GM12878 (cell line): ENCODE results near the gene ZNF592. TPM values are rescaled to one million over a fixed set of nuclear protein-coding genes. Genes with fewer than 3 reads are reported as not detected.

ENCODE experiments used
- ATAC-seq: fragments of 200-7000 bp; cut with Tn5 transposase; 3 replicates; pipeline ENCODE4 v1.9.1; 2020; ENCODE audit warnings: mild to moderate bottlenecking, moderate library complexity
- BruUV-seq: library from RNA; stranded (reverse); fragments of 400-500 nt; replicated peaks from 2 replicates; lab custom pipeline; 2021; lab: Mats Ljungman, UMichigan
- CTCF ChIA-PET: fragments of 300-600 bp; sonication (Branson Sonifier 250); formaldehyde crosslinking; extraction: SDS; loops from one replicate; lab custom pipeline; 2021; ENCODE audit warnings: inconsistent platforms; lab: Yijun Ruan, JAX
- POLR2A ChIA-PET: fragments of 350-600 bp; formaldehyde crosslinking; extraction: SDS; loops from one replicate; lab custom pipeline; 2021; ENCODE audit warnings: inconsistent platforms; lab: Charles Lee
- RAD21 ChIA-PET: fragments of 300-600 bp; sonication (Branson Sonifier 250); formaldehyde crosslinking; loops from one replicate; lab custom pipeline; 2023; ENCODE audit warnings: antibody characterized with exemption; ENCODE audit not compliant: unreplicated experiment; lab: Charles Lee
- SMC1A ChIA-PET: fragments of 300-600 bp; sonication (Branson Sonifier 250); formaldehyde crosslinking; loops from one replicate; lab custom pipeline; 2023; ENCODE audit not compliant: unreplicated experiment, uncharacterized antibody; lab: Charles Lee
- DNase-seq: peaks from one replicate; pipeline ENCODE4 v3.0.0-alpha.2; 2011; ENCODE audit warnings: low read depth, low spot score
- FAIRE-seq: peaks from 3 replicates; lab custom pipeline; 2011; peaks lifted over from hg19 to GRCh38; lab: Jason Lieb, UNC
- H2AFZ ChIP-seq: 2 replicates; pipeline ENCODE4 v1.6.0; 2011; ENCODE audit warnings: low read depth, low read length, control low read depth; ENCODE audit not compliant: control insufficient read depth
- H3K27ac ChIP-seq: 2 replicates; pipeline ENCODE4 v1.5.1; 2011; ENCODE audit warnings: control low read depth; ENCODE audit not compliant: control insufficient read depth, insufficient read depth
- H3K27me3 ChIP-seq, 2 experiments: replicated peaks in 1 of 2; 2 replicates each; pipeline versions ENCODE4 v1.6.0 to v1.6.1; 2011; ENCODE audit warnings: low read length in 1 of 2; ENCODE audit not compliant: control insufficient read depth in 2 of 2, insufficient read depth in 2 of 2
- H3K36me3 ChIP-seq, 2 experiments: 2 replicates each; pipeline ENCODE4 v1.5.1; 2011; ENCODE audit warnings: low read length in 1 of 2; ENCODE audit not compliant: control insufficient read depth in 2 of 2, insufficient read depth in 2 of 2
- H3K4me1 ChIP-seq: 2 replicates; pipeline ENCODE4 v1.6.1; 2011; ENCODE audit warnings: mild to moderate bottlenecking, low read length, moderate library complexity, mixed read lengths; ENCODE audit not compliant: control insufficient read depth, insufficient read depth
- H3K4me2 ChIP-seq: 2 replicates; pipeline ENCODE4 v1.6.0; 2011; ENCODE audit warnings: control low read depth; ENCODE audit not compliant: control insufficient read depth, insufficient read depth
- H3K4me3 ChIP-seq: fragments of 200-600 bp; sonication (generic); 2 replicates; pipeline ENCODE4 v1.5.1; 2016
- H3K79me2 ChIP-seq: 2 replicates; pipeline ENCODE4 v1.6.0; 2011; ENCODE audit warnings: low read length; ENCODE audit not compliant: control insufficient read depth, insufficient read depth
- H3K9ac ChIP-seq: 2 replicates; pipeline ENCODE4 v1.8.0; 2011; ENCODE audit warnings: low read length, control low read depth, mixed read lengths; ENCODE audit not compliant: control insufficient read depth, insufficient read depth
- H3K9me3 ChIP-seq: replicated peaks from 3 replicates; pipeline ENCODE4 v1.5.1; 2011; ENCODE audit warnings: mild to moderate bottlenecking, low read length; ENCODE audit not compliant: control insufficient read depth, insufficient read depth
- H4K20me1 ChIP-seq: 2 replicates; pipeline ENCODE4 v1.6.0; 2011; ENCODE audit not compliant: control insufficient read depth, insufficient read depth
- CHD4 ChIP-seq: fragments of 200-600 bp; sonication (generic); IDR thresholded peaks from 2 replicates; pipeline ENCODE4 v1.6.1; 2016; ENCODE audit warnings: mild to moderate bottlenecking
- DPF2 ChIP-seq: fragments of 450-650 bp; IDR thresholded peaks from 2 replicates; pipeline ENCODE4 v1.6.1; 2017; ENCODE audit warnings: mild to moderate bottlenecking
- FOXM1 ChIP-seq: IDR thresholded peaks from 2 replicates; pipeline ENCODE4 v1.6.1; 2012; ENCODE audit warnings: low read depth, mild to moderate bottlenecking, inconsistent platforms, low read length, moderate library complexity
- KLF5 ChIP-seq: fragments of 450-650 bp; IDR thresholded peaks from 2 replicates; pipeline ENCODE4 v1.6.1; 2014; ENCODE audit warnings: mild to moderate bottlenecking; ENCODE audit not compliant: partially characterized antibody
- MTA3 ChIP-seq: IDR thresholded peaks from 2 replicates; pipeline ENCODE4 v1.6.1; 2012; ENCODE audit warnings: low read length, inconsistent platforms, borderline replicate concordance
- NR2F1 ChIP-seq: fragments of 450-650 bp; conservative IDR thresholded peaks from 2 replicates; pipeline ENCODE4 v1.6.1; 2017; ENCODE audit warnings: mild to moderate bottlenecking
- RB1 ChIP-seq: fragments of 450-650 bp; formaldehyde crosslinking; IDR thresholded peaks from 2 replicates; pipeline ENCODE4 v1.6.1; 2017; ENCODE audit warnings: mild to moderate bottlenecking, borderline replicate concordance
- RELA ChIP-seq: fragments of 450-650 bp; IDR thresholded peaks from 2 replicates; pipeline ENCODE4 v1.8.0; 2014; ENCODE audit warnings: borderline replicate concordance; ENCODE audit not compliant: partially characterized antibody
- RELB ChIP-seq: fragments of 450-650 bp; IDR thresholded peaks from 2 replicates; pipeline ENCODE4 v1.6.1; 2017; ENCODE audit warnings: low read depth, mild to moderate bottlenecking, moderate library complexity
- SMARCA5 ChIP-seq: fragments of 450-650 bp; IDR thresholded peaks from 2 replicates; pipeline ENCODE4 v1.6.1; 2017; ENCODE audit warnings: mild to moderate bottlenecking
- YBX1 ChIP-seq: fragments of 450-650 bp; IDR thresholded peaks from 2 replicates; pipeline ENCODE4 v1.6.1; 2016; ENCODE audit warnings: antibody characterized with exemption
- ZBTB4 ChIP-seq: fragments of 450-650 bp; formaldehyde crosslinking; IDR thresholded peaks from 2 replicates; pipeline ENCODE4 v1.4.0; 2022; ENCODE audit warnings: mild to moderate bottlenecking, moderate library complexity
- ZNF274 ChIP-seq: IDR thresholded peaks from one replicate; pipeline ENCODE4 v1.8.0; 2011; ENCODE audit not compliant: insufficient read length, insufficient read depth
- WGBS: methylation state at CpG from one replicate; pipeline ENCODE4 v1.1.6; 2016; ENCODE audit warnings: low lambda C conversion rate; ENCODE audit not compliant: insufficient replicate concordance, insufficient coverage; ENCODE audit errors: missing lambda C conversion rate; 5-methylcytosine and 5-hydroxymethylcytosine counted together
- in situ Hi-C: fragments of 300-500 bp; cut with MboI; formaldehyde crosslinking; loops from 9 replicates; pipeline ENCODE4 v1.14.3; 2018; ENCODE audit warnings: mixed read lengths
- intact Hi-C: fragments of 100-400 bp; cut with micrococcal nuclease; formaldehyde crosslinking; loops from one replicate; pipeline ENCODE4 v1.14.2; 2022; ENCODE audit not compliant: unreplicated experiment
- polyA plus RNA-seq, 11 experiments: library from polyadenylated mRNA; depleted of rRNA in 4 of 11; unstranded in 6 of 11; stranded (reverse) in 5 of 11; fragments of >200 nt; fragmentation: Nextera tagmentation in 4 of 11; fragmentation: Illumina TruSeq in 1 of 11; extraction: Ambion mirVana in 4 of 11; extraction: Trizol in 1 of 11; gene quantifications; 1 replicate in 1 of 11; 2 replicates in 10 of 11; pipeline versions ENCODE4 v1.2.1 to v1.2.3, GENCODE V29; 2011 to 2016; ENCODE audit warnings: inconsistent platforms in 2 of 11, missing spikeins in 2 of 11, low read depth in 1 of 11
- total RNA-seq, 4 experiments: library from RNA; depleted of rRNA in 3 of 4; stranded (reverse); fragments of >200 nt in 3 of 4; fragmentation: Illumina TruSeq in 1 of 4; extraction: Trizol in 1 of 4; gene quantifications; 2 replicates each; pipeline versions ENCODE4 v1.2.1 to v1.2.3, GENCODE V29; 2013 to 2021

ZNF592 gene
- total and polyA plus RNA-seq, 10 of the 15 experiments (the other 5 are each of a cell fraction or from before 2014, with no cell fraction given), result 0.95 to 23.7 (median 8.6) TPM

- TF ChIP-seq DPF2 (no peak), ZBTB4 (CRISPR knock-in tag) (no peak)
- TF ChIP-seq, all 136 proteins: peak for 0
Observed at GRCh38 chr15:84737005-84737404, 11.4 kb upstream of the ZNF592 start (continued).

- Histone ChIP-seq H3K27me3 (no peaks in the 10 kb centered on the region), H3K4me3 (no peak overlapping the region), H4K20me1 (no peaks in the 10 kb centered on the region), H2AFZ (no peak overlapping the region), H3K4me2 (no peak overlapping the region), H3K79me2 (no peaks in the 10 kb centered on the region), H3K9me3 (no peaks in the 10 kb centered on the region), H3K4me1 (peaks cover 10% of the 10 kb centered on the region), H3K9ac (no peak overlapping the region), H3K27ac (no peak overlapping the region), H3K36me3 (no peaks in the 10 kb centered on the region)
- CTCF ChIA-PET, result interaction anchor here (1.4 kb wide), 1 partner anchor 11 kb away, joined by 3 read pairs; no protein-coding TSS in a partner anchor
- no TSS peak for BruUV-seq
- WGBS, result 82% methylated on average over 4 of the region's 4 CpGs
- FAIRE-seq (no peak), ATAC-seq (no peak), DNase-seq (no peak)
- POLR2A ChIA-PET, result interaction anchor here (0.5 kb wide), 1 partner anchor 662 kb away, joined by 3 read pairs; no protein-coding TSS in a partner anchor
- SMC1A ChIA-PET, result interaction anchor here (0.6 to 0.9 kb wide), 2 partner anchors 33 to 240 kb away, joined by 3 read pairs; no protein-coding TSS in a partner anchor
- TF ChIP-seq RELB, result no peak
- no peak for TF ChIP-seq NR2F1
- no peak for TF ChIP-seq CHD4
- TF ChIP-seq FOXM1, result no peak
- TF ChIP-seq RELA, result no peak
- no peak for TF ChIP-seq MTA3
- TF ChIP-seq SMARCA5, result no peak
- TF ChIP-seq YBX1, result no peak
- no peak for TF ChIP-seq ZNF274
- TF ChIP-seq KLF5, result no peak
- no peak for TF ChIP-seq RB1
- RAD21 ChIA-PET, result no interaction called here
- in situ Hi-C loops, result no loop called here
- intact Hi-C loops, result no loop called here
Observed at GRCh38 chr15:84740691-84741090, 7.7 kb upstream of the ZNF592 start.
